Colonic mucosa (tissue), 4 donors: ENCODE measurements around the gene TMPRSS13. TPM values are rescaled to one million over a fixed set of nuclear protein-coding genes. Genes with fewer than 3 reads are reported as not detected.

Source experiments
- DNase-seq: peaks from one replicate; pipeline ENCODE4 v3.0.0-alpha.2; 2020
- H3K27ac ChIP-seq: fragments of 200-600 bp; one replicate; pipeline ENCODE4 v1.8.0; 2021
- H3K27me3 ChIP-seq: fragments of 200-600 bp; one replicate; pipeline ENCODE4 v1.8.0; 2021
- H3K36me3 ChIP-seq: fragments of 200-600 bp; one replicate; pipeline ENCODE4 v1.8.0; 2021
- H3K4me1 ChIP-seq: fragments of 200-600 bp; one replicate; pipeline ENCODE4 v1.8.0; 2021; ENCODE audit warnings: mild to moderate bottlenecking
- H3K4me3 ChIP-seq: fragments of 200-600 bp; one replicate; pipeline ENCODE4 v1.8.0; 2021
- H3K9ac ChIP-seq, 2 donors: one replicate each; pipeline ENCODE4 v1.7.0; 2013; ENCODE audit warnings: control low read depth in 2 of 2, low read depth in 2 of 2, low read length in 2 of 2
- H3K9me3 ChIP-seq: fragments of 200-600 bp; one replicate; pipeline ENCODE4 v1.8.0; 2021
- CTCF ChIP-seq: fragments of 200-600 bp; IDR thresholded peaks from one replicate; pipeline ENCODE4 v1.8.0; 2022; ENCODE audit warnings: antibody characterized with exemption, mild to moderate bottlenecking
- intact Hi-C: fragments of 100-400 bp; cut with DNase I; formaldehyde crosslinking; loops from one replicate; pipeline ENCODE4 v1.14.1; 2022
- total RNA-seq, 2 donors: library from RNA; stranded (reverse); fragmentation: NEBNext Ultra II Directional in 1 of 2; extraction: Animal tissue kit (Norgen Biotek cat#: 25700) in 1 of 2; gene quantifications; one replicate each; pipeline ENCODE4 v1.2.1, GENCODE V29; 2021
- donor health status: healthy.
- donor health status: DM: no; HTN: no; CAD: no.
- donor health status: DM: no; HTN: no; CAD: no.

The TMPRSS13 gene
- total RNA-seq, 2 donors from 2014 or later = 1.5 to 1.6 TPM

DNA sequence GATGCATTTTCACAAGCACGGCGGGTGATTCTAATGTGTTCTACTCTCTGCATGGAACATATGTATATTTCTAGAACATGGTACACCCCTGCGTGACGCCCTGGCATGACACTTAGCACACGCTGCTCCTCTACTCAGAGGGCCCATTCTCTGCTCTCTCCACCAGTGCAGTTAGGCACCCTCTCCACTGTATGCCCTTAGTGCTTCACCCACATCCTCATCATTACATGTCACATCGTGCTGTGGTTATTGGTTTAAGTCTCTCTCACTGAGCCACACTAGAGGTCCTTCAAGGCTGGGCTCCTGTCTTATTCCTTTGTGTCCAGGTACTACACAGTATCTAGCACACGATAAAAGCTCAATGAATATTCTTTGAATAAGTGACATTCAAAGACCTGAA is 16.7 kb downstream of the TMPRSS13 start:
- intact Hi-C loops = no loop called here
- Histone ChIP-seq H3K9ac (no peak overlapping the region), H3K4me3 (no peak overlapping the region), H3K4me1 (peaks cover 1% of the 10 kb centered on the region), H3K27ac (no peak overlapping the region), H3K27me3 (no peaks in the 10 kb centered on the region), H3K36me3 (no peaks in the 10 kb centered on the region), H3K9me3 (no peaks in the 10 kb centered on the region)
- TF ChIP-seq CTCF = no peak
- no peak for DNase-seq

GRCh38 chr11:117911694-117912093 is 17.5 kb downstream of the TMPRSS13 start:
- H3K27ac ChIP-seq = no peak overlapping the region
- H3K27me3 ChIP-seq = no peaks in the 10 kb centered on the region
- no peaks in the 10 kb centered on the region for H3K9me3 ChIP-seq
- H3K9ac ChIP-seq = no peak overlapping the region
- no peak for TF ChIP-seq CTCF
- intact Hi-C loops = no loop called here
- H3K36me3 ChIP-seq = no peaks in the 10 kb centered on the region
- H3K4me1 ChIP-seq = peaks cover 4% of the 10 kb centered on the region
- DNase-seq = no peak
- no peak overlapping the region for H3K4me3 ChIP-seq

GRCh38 chr11:117910941-117911655 is 18.1 kb downstream of the TMPRSS13 start:
- Histone ChIP-seq H3K9ac (no peak overlapping the region), H3K4me3 (no peak overlapping the region), H3K27ac (no peak overlapping the region), H3K9me3 (no peaks in the 10 kb centered on the region), H3K27me3 (no peaks in the 10 kb centered on the region), H3K36me3 (no peaks in the 10 kb centered on the region), H3K4me1 (peaks cover 4% of the 10 kb centered on the region)
- no peak for TF ChIP-seq CTCF
- DNase-seq = no peak
- intact Hi-C loops = no loop called here

DNA sequence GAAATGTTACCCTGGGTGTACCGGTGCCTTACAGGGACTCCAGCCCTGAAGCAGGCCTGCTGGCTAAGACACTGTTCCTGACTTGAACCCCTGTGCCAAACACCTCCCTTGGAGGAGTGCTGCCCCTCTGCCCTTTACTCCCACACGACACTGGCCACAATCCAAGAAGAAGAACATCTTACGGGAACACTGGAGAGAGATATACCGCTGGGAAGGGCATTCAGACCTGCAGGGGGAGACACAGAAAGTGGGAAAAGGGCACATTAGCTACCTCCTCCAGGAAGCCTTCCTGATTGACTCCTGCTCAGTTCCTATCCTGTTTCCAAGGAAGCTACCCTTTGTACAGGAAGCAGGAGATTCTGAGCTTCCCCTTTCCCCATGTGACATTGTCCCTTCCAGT is 18.7 kb downstream of the TMPRSS13 start:
- intact Hi-C loops = no loop called here
- H3K36me3 ChIP-seq = no peaks in the 10 kb centered on the region
- peaks cover 4% of the 10 kb centered on the region for H3K4me1 ChIP-seq

DNA sequence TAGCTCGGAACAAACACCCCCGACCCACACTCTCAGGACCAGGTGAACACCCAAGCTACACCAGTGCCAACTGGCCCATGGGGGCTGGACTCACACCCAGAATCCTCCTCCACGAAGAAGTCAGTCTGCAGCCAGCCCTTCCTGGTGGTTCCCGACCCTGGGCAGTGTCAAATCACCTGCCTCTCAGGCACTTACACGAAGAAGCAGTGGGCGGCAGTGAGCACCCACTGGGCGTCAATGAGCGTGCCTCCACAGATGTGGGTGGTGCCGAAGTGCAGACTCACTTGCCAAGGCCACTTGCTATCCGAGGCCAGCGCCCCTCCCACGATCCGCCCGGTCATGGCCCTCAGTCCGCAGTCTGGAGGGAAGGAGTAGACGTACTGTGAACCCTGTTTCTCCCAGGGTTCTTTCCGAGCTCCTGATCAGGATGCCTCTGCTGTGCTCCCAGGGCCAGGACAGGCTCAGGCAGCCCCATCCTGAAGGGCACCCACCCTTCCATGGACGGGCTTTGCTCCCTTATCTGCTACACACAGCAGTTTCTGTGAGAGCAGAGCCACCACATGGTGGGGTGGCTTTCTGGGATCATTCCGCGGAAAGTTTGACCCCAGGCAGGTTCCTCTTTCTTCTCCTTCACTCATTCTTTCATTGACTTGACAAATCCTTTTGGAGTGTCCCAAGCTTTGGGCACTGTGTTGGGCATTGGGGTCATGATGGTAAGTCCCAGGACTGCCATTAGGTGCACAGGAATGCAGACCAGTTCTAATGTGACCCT is 19.4 kb downstream of the TMPRSS13 start:
- no peak overlapping the region for H3K27ac ChIP-seq
- no peaks in the 10 kb centered on the region for H3K36me3 ChIP-seq
- no peak for DNase-seq
- no peaks in the 10 kb centered on the region for H3K27me3 ChIP-seq
- peaks cover 4% of the 10 kb centered on the region for H3K4me1 ChIP-seq
- no peak overlapping the region for H3K4me3 ChIP-seq
- TF ChIP-seq CTCF = no peak
- H3K9ac ChIP-seq = no peak overlapping the region
- intact Hi-C loops = no loop called here
- no peaks in the 10 kb centered on the region for H3K9me3 ChIP-seq

More for the DNA sequence above, 18.7 kb downstream of the TMPRSS13 start:
- DNase-seq = no peak
- Histone ChIP-seq H3K27me3 (no peaks in the 10 kb centered on the region), H3K27ac (no peak overlapping the region), H3K9me3 (no peaks in the 10 kb centered on the region), H3K4me3 (no peak overlapping the region), H3K9ac (no peak overlapping the region)
- TF ChIP-seq CTCF = no peak
